ENCODE measurements around the gene EPHB2.

EPHB2 gene

DNA sequence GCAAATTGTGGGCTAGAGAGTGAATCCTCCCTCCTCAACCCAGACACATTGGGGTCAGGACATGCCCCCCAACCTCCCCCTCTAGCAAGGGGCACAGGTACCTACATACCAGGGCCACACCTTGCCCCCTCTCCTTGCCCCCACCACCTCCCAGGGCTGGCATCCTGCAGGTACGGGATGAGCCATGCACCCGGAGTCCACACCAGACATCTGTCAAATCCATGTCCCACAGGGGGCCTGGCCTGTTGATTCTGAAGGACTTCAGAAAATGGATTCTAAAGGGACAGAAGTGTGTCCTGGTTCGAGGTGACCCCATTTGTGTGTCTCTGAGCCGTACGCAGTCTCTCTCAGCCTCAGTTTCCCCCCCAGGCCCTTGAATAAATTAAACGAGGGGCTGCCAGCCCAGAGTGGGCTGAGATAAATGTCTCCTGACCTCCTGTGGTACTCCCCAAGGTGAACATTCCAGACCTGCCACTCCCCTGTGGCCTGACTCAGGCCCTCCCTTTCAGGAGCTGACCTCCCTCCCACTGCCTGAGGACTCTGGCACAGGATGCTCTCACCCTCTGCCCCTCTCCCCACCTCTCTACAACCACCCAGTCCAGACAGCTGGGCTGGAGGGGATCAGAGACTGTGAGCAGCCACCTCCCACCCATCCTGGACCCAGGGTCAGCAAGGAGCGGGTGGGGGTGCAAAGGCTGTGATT lies 94.5 kb downstream of the EPHB2 start:
- no peak for DNase-seq

DNA sequence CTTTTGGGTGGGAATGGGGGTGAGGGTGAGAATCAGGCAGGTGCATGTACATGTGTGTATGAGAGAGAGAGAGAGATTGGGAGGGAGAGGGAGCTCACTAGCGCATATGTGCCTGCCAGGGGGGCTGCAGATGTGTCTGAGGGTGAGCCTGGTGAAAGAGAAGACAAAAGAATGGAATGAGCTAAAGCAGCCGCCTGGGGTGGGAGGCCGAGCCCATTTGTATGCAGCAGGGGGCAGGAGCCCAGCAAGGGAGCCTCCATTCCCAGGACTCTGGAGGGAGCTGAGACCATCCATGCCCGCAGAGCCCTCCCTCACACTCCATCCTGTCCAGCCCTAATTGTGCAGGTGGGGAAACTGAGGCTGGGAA lies 95.0 kb downstream of the EPHB2 start:
- no peak for DNase-seq

DNA sequence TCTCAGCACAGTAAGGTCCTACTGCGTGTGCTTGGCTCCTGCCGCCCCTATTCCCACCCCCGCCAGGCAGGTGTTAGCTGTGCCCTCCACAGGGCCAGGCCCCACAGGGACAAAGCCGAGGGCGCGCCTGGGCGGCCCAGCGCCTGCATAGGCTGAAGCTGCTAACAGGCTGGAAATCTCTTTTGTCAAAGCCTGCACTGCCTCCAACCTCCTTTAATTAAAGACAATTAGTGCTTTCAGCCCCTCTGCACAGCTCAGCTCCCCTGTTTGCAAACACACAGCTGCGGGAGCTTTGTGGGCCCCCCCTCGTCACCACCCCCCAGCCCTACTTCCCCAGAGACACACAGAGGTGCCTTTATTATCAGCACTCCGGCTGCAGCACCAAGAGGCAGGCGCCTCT lies 95.9 kb downstream of the EPHB2 start:
- DNase-seq, result no peak

DNA sequence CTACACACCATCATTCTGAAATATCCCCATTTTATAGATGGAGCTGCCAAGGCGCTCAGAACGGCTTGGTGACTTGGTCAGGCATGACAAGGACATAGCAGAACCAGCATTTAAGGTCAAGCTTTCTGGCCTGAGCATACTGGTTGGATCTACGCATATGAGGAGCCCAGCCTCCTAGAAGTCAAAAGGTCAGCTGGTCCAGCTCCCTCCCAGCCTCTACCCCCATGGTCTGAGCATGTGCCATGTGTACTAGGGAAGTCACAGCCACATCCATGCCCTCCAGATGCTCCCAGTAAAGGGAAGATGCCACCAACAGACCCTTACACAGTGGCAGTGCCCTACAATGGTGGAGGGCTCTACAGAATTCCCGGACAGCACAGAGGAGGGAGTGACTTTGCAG lies 96.7 kb downstream of the EPHB2 start:
- DNase-seq, result no peak

DNA sequence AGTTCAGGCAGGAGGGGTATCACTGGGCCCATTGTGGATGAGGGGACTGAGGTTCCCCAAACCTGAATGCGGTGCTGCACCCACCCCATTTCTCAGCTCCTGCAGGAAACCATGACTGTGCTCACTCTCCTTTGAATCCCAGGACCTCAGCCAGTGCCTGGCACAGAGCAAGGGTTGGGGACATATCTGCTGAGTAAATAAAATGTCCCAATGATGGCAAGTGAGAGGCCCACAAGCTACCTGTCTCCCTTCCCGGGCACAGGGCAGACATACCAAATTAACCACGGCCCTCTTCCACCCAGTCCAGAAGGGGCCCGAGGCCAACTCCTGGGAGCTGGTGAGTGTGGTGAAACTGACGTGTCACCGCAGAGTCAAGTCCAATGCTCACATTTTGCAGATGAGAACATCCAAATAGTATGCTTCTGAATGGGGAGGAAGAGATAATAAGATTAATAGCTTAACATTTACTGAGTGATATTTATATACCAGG lies 97.6 kb downstream of the EPHB2 start:
- DNase-seq, result no peak

DNA sequence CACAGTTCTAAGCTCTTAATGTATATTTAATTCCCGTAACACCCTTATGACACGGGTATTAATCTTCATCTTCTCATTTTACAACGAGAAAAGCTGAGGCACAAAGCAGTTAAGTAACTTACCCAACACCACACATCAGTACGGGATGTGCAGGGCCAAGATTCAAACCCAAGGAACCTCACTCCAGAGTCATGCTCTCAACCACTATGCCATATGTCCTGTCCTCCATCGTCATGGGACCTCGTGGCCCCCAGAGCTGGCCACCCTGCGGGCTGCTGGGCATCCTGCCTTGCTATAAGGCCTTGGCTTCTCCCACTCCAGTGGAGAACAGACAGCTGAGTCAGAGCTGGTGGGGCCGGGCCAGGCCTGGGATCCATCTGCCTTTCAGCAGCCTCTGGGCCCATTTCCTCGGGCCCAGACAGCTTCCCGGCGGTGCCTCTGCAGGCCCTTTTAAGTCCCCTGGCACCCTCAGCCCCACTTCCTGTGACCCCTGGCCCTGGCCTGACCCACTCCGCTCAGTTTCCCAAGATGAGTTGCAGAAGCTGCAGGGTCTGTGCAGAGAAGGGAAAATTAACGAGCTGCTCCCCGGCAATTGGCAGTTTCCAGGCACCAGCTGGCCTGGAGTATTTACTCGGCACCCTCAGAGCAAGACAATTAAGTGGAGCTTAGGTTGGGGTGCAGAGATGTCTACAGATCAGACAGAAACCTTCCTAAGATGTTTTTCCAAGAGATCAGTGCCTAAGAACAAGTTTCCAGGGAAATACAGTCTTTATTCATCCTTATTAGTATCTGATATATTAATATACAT lies 98.2 kb downstream of the EPHB2 start:
- no peak for DNase-seq

DNA sequence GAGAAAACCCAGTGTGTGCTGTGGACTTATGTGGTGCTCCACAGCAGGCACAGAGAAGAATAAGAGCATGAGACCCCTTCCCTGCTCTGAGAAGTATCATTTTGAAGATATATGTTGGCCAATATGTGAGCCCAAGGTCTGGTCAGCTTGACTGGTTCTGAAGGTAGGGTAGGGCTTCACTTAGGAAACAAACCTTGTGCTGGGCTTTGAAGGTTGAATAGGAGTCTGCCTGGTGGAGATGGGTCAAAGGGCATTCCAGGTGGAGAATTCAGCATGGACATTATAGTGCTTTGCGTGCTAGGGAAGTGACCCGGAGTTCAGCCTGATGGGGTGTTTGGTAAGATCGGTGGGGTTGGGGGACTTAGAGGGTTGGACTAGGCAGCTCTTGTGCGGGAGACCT lies 99.1 kb downstream of the EPHB2 start:
- no peak for DNase-seq

DNA sequence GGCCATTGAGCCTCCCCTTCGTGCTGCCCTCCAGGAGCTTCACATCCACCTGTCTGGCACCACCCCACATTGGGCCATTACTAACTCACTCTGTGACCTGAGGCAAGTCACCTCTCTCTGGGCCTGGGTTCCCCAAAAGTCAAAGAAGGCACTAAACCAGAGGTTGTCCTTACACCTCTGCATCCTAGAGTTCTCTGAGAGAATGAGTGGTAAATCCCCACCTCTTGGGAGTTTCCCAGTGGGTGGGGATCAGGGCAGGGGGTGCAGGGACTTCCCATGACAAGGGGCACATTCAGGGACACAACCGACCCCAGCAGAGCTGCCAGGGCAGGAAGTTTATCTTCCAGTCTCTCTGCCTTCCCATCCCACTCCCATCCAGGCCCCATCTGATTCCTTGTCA lies 99.7 kb downstream of the EPHB2 start:
- DNase-seq, result no peak

DNA sequence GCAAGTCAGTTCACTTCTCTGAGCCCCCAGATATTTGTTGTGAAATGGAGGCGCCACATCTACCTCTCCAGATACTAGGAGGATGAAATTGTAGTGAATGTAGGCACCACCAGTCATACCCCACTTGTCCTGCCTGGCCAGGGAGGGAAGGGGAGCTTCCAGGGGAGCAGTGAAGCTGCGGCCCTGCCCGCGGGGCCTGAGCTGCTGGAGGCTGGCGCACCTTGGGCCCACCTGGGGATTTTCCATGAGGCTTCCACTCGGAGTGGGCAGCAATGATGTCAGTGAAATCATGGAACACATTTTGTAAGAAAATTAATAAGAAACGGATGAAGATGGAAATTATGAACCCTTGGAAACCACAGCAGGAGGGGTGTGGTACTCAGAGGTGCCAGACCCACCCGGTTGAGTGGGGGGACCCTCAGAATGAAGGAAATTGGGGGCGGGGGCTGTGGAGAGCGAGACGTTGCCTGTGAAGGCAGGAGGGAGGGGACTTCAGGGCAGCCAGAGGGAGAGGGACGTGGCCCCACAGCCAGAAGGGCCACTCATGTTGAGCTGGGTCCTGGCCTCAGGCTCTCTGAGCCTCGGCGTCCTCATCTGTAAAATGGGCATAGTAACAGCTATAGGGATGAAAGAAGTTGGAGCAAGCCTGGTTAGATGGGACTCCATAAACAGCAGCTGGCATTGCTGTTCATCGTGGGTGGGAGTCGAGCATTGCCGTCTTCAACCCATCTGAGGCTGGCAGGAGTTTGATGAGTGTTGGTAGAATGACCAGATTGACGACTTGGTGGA lies 101.6 kb downstream of the EPHB2 start:
- no peak for DNase-seq

DNA sequence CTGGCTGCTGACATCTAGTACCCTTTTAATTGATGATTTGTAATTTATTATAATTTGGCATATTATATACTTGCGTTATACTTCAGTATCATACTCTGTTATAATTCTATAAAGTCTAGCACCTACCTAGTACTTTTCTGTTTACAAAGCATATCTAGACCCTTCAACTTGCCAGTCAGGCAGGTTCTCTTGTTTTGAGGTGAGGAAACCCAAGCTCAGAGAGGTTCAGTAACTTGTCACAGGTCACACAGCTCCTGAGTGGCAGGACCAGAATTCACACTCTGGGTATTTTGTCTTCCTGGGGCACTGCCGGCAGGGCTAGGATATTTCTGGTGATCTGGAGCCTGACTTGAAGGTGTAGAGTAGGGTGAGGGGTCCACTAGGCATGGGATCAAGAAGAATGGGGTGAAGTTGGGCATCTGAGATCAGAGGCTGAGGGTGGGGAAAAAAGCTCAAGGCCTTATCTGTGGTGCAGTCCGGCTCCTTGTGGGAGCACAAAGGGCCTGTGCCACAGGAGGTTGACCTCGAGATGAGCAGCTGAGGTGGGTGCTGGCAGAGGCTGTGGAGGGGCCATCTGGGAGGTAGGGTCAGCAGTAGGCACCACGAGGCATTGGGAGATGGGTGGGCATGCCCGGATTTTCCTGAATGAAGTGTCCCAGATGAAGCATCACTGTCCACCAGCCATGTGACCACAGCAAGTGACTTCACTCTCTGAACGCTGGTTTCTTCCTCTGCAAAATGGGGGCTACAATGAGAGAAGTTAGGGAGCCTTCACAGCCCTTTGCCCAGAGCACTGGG lies 102.6 kb downstream of the EPHB2 start:
- no peak for DNase-seq

DNA sequence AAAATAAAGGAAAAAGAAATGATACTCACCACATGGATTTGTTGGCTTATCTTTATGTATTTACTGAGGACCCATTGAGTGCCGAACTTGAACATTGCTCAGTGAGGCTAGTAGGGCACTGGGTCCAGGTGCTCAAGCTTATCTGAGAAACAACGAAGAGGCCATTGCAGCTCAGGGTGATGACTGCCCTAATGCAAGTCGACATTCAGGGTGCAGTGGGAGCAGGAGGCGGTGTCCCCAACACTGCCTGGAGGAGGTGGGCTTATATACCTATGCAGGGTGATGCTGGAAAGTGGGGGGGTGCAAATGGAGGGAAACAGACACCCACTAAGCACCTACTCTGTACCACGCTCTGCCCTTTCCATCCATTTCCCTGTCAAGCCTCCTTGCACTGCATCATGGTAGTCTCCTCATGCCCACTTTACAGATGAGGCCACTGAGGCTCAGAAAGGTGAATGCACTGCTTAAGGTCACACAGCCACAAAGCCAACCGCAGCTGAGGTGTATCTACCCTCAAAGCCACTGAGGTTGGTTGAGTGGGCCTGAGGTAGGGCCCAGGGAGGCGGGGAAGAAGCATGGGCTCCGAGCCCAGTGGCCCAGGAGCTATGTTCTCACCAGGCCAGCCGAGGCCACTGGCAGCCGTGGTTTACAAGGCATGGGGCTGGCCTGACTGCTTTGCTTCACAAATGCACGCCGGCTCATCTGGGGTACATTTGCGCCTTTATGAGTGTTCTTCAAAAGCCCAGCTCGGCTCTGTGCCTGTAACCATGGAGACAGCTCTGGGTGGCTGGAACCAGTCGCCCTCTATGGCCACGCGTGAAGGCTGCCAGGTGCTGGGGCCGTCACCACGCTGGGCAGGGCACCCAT lies 103.8 kb downstream of the EPHB2 start:
- no peak for DNase-seq

DNA sequence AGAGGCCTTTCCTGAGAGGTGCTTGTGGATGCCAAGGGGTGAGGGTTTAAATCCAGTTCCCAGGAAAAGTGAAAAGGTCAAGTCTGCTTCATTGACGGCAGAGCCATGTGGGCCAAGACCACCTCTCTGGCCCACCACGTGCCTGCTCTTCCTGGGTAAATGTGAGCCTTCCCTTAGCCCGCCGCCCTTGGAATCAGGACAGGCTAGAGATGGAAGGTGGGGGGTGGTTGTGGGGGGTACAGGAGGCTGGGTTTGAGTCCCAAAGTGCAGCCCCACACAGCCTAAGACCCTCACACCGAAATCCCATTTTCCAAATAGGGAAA lies 104.4 kb downstream of the EPHB2 start:
- DNase-seq, result no peak

DNA sequence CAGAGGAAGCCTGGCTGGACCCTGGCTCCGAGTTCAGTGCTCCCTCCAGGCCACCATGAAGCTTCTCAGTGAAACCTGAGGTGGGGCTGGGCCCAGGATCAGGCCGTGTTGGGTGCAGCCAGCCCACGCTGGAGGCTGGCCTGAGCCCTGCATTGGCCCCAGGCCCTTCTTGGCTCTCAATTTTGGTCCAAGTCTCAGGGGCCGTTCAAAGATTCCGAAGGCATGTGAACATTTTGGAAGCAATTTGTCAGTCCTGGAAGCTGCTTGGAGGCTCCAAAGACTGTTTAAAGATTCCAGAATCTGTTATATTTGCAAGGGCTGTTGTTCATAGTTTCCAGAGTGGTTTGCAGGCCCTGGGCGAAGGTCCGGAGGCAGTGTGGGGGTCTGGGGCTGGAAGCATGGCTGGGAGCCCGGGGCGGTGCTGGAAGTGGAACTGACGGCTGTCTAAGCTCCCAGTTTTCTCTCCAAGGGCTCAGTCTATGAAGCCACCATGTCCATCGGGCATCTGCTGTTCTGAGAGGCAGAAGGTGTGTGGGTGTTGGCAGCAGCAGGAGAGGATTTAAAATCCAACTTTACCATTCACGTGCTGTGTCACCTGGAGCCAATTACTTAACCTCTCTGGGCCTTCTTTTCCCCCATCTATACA lies 104.9 kb downstream of the EPHB2 start:
- DNase-seq, result no peak

DNA sequence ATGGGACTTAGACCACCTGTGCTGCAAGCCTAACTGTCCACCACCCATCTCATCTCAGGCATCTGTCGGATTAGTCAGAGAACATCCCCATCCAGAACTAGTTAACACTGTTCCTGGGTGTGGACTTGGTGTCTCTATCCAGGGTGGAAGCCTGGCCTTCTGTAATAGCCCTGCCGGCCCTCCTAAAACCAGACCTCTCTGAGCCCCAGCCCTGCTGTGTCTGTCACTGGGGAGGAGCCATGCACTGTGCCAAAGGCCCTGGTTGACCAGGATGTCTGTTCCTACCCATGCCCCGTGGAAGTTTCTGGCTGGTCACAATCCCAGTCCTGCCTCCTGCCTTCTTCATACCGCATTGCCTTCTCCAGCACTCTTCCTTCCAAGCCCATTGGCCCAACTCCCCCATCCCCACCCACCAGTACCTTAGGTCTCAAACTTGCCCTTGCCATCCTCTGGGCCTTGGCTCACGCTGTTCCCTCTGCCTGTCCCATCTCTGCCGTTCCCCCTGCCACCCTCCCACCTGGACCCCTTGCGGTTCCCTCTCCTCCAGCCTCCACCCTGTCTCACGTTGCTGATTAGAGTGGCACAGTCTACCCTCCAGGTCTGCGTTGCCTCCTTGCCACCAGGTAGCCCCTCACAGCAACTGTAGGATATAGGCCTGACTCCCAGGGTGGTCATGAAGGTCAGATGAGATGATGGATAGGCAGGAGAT lies 105.6 kb downstream of the EPHB2 start:
- DNase-seq, result no peak

DNA sequence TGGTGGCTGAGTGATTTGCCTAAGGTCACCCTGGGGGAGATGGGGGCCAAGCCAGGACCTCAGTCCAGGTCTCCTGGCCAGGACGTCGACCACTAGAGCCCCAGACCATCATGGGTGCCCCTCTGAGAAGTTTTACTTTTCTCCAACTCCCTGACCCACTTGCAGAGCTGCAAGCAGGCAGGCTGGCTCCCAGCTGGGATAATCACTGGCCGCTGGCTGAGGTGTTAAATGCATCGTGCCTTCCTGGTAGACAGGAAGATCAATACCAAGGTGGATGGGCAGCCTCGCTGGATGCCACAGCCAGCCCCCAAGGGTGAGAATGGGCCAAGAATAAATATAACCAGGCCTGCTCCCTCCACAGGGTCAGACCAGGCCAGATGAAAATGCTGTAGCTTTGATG lies 106.2 kb downstream of the EPHB2 start:
- DNase-seq, result no peak

DNA sequence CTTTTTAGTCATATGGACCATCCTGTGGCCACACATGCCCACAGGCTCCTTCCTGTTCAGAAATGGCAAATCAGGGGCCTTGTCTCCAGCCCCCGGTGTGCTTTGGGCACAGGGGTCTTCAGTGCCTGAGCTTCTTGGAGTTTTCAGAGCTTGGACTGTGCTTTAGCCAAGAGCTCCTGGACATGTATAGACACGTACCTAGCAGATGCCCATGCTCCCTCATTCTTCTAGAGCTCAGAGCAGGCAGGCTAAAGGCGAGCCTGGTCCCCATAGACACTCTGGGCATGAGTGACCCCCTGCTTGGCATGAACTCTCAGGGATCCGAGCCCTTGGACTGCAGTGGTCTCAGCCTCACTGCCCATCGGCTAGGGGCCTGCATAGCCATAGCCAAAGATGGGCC lies 106.8 kb downstream of the EPHB2 start:
- no peak for DNase-seq

DNA sequence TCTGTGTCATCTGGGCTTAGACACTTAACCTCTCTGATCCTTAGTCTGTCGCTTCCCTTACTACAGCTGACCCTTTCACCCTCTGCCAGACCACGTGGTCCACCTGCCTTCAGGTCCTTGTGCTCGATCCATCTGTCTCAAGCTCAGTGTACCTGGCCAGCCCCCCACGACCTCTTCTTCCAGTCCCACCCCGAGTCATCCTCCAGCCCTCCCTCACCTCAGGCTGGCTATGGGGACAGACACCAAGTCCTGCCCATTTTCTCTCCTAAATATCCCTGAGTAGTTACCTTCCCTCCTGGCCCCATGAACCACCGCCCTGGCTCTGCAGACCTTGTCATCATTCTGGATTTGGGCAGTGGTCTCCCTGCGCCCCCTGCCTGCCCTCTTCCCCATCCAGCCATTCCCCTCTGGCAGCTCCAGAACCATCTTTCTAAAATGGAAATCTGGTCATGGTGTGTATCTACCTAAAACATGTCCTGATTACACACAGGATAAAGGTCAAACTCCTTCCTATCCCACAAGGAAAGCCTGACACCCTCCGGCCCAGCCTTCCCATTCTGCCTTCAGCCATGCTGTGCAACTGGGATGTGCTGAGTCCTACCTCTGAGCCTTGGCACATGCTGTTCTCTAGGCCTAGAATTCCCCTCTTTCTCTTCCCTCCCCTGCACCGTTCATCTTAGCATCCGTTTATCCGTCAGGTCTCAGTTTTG lies 107.6 kb downstream of the EPHB2 start:
- DNase-seq, result no peak

DNA sequence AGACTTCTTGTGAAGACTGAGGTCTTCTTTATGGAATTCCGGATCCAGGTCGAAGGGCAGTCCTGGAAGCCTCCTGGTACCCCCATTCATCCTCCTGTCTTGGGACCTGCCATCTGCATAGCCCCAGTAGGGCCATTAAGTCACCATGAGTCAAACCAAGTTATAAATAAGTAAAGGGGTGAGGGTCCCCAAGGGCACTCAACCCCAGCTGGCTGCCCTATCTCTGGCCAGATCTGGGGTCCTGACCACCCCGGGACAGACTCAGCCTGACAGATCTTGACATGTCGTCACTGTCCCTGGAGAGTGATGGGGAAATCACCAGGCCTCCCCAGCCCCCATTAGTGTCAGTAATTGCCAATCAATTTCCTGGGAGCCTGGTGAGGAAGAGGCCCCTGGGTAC lies 108.7 kb downstream of the EPHB2 start:
- DNase-seq, result no peak

DNA sequence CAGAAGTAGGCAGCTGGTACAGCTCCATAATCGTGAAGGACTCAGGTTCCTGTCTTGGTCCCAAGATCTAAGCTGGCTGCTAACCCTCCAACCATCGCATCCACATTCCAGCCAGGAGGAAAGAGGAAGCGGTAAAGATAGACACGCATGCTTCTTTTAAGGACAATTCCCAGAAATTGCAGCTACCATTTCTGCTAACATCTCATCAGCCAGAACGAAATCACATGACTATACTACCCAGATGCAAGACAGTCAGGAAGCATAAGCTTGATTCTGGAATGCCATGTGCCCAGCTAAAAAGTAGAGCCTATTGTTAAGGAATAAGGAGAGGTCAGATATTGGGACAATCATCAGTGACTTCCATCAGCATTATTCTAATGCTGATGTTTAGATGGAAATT lies 110.4 kb downstream of the EPHB2 start:
- DNase-seq, result no peak

DNA sequence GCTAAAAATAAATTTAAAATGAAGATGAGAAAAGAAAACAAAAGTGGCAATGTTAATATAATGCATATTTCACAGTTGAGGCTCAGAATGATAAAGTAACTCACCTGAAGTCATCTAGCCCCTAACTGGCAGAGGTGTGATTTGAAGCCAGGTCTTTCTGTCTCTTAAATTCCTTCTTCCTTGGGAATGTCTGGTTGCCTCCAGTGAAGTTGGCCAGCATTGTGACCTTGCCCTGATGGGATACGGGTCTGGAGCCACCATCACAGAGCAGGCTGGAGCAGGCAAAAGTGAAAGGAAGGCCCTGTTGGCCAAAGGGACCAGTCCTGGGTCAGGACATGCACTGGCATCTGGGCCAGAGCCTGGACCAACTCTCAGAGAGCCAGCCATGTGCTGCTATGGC lies 111.7 kb downstream of the EPHB2 start:
- no peak for DNase-seq
